Measurements from ENCODE around the gene LAMTOR1.

The LAMTOR1 gene

GRCh38 chr11:72119198-72119597, 16.1 kb upstream of the LAMTOR1 start:
- DNase-seq (ENCODE audit: low read depth): no peak

- DNase-seq (ENCODE audit: low read depth): no peak
These were observed 13.1 kb upstream of the LAMTOR1 start for GRCh38 chr11:72116019-72116755.

- no peak for DNase-seq (ENCODE audit: low read depth)
These were observed 11.5 kb upstream of the LAMTOR1 start for GRCh38 chr11:72114570-72114969.

- no peak for DNase-seq (ENCODE audit: low read depth)
These were observed 10.1 kb upstream of the LAMTOR1 start for GRCh38 chr11:72112978-72113808.

- DNase-seq (ENCODE audit: low read depth): peak; percentile 97
These were observed 9.3 kb upstream of the LAMTOR1 start, which contains the start of gene ANAPC15 for GRCh38 chr11:72112143-72112977. Gene ANAPC15, minus strand, starts transcription at chr11:72112695. Its CDS starts 1,419 bp downstream, at chr11:72111276.

GRCh38 chr11:72111300-72112142, 8.4 kb upstream of the LAMTOR1 start:
- no peak for DNase-seq (ENCODE audit: low read depth)

- no peak for DNase-seq (ENCODE audit: low read depth)
These were observed 2.8 kb upstream of the LAMTOR1 start, which contains the start of gene TOMT for GRCh38 chr11:72105888-72106287. Gene TOMT, plus strand, starts transcription at chr11:72105924. Its CDS starts 28 bp downstream, at chr11:72105952.

- no peak for DNase-seq (ENCODE audit: low read depth)
These were observed 664 bp upstream of the LAMTOR1 start for GRCh38 chr11:72103754-72104167.

- DNase-seq (ENCODE audit: low read depth): no peak
These were observed 509 bp downstream of the LAMTOR1 start for GRCh38 chr11:72102631-72102945.

- DNase-seq (ENCODE audit: low read depth): no peak
These were observed 935 bp downstream of the LAMTOR1 start for GRCh38 chr11:72102162-72102561.

- no peak for DNase-seq (ENCODE audit: low read depth)
These were observed 2.6 kb downstream of the LAMTOR1 start for GRCh38 chr11:72100462-72100861.

- no peak for DNase-seq (ENCODE audit: low read depth)
These were observed 3.1 kb downstream of the LAMTOR1 start for GRCh38 chr11:72100009-72100408.

- DNase-seq (ENCODE audit: low read depth): no peak
These were observed 4.4 kb downstream of the LAMTOR1 start for GRCh38 chr11:72098741-72099140.

GRCh38 chr11:72091292-72091691, 11.8 kb downstream of the LAMTOR1 start:
- peak; percentile 27 for DNase-seq (ENCODE audit: low read depth)

GRCh38 chr11:72088076-72088808, 14.9 kb downstream of the LAMTOR1 start:
- no peak for DNase-seq (ENCODE audit: low read depth)

- DNase-seq (ENCODE audit: low read depth): no peak
These were observed 17.3 kb downstream of the LAMTOR1 start for GRCh38 chr11:72085621-72086351.

GRCh38 chr11:72084965-72085364, 18.1 kb downstream of the LAMTOR1 start:
- no peak for DNase-seq (ENCODE audit: low read depth)

GRCh38 chr11:72084076-72084475, 19.0 kb downstream of the LAMTOR1 start:
- no peak for DNase-seq (ENCODE audit: low read depth)

GRCh38 chr11:72083414-72083813, 19.7 kb downstream of the LAMTOR1 start:
- DNase-seq (ENCODE audit: low read depth): no peak

Measured in T-helper 22 cell (primary cell).